Measurements from ENCODE around the gene ADK. TPM values are rescaled to one million over a fixed set of nuclear protein-coding genes. Genes with fewer than 3 reads are reported as not detected.

The ADK gene
- total RNA-seq, 1 experiment from 2014 or later, result 26.8 TPM

DNA sequence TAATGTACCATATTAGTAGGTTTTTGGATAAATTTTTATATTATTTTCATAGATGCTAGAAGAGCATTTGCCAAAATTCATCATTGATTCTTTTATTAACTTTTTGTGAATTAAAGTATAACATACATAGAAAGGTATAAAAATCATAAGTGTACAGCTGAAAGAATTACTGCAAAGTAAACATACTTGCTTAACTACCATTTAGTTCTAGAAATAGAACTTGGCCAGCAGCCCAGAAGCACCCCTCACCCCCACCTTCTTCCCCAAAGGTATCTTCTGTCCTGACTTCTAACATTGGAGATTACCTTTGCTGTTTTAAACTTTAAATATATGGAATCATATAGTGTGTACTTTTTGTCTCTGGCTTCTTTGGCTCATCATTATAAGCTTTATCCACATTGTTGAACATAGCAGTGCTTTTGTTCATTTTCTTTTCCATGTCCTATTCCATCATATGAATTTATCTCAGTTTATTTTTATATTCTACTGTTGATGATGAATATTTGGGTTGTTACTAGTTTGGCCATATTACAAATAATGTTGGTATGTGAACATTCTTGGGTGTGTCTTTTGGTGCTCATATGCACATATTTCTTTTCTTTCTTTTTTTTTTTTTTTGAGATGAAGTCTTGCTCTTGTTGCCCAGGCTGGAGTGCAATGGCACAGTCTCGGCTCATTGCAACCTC, 142.8 kb downstream of the ADK start:
- no peaks in the 10 kb centered on the region for H3K79me2 ChIP-seq (ENCODE audit: insufficient read depth, low read length)
- H3K27ac ChIP-seq (ENCODE audit: insufficient read length, low read depth, low read length), result no peak overlapping the region
- no peaks in the 10 kb centered on the region for H4K20me1 ChIP-seq (ENCODE audit: control insufficient read depth, insufficient read depth, insufficient read length)
- H2BK120ac ChIP-seq (ENCODE audit: low read depth, low read length, poor library complexity, severe bottlenecking), result no peak overlapping the region
- Mint-ChIP-seq H3K27me3 (ENCODE audit: low read depth) (no peaks in the 10 kb centered on the region), H3K4me1 (peaks cover 8 to 13% of the 10 kb centered on the region in 2 experiments), H3K36me3 (ENCODE audit: insufficient read depth in 1 of 3, low read depth in 3 of 3) (peaks cover 0 to 2% (median 0%) of the 10 kb centered on the region in 3 experiments; a peak in 2 of 7 replicates), H3K4me3 (no peak overlapping the region), H3K27ac (no peak overlapping the region), H3K9me3 (no peaks in the 10 kb centered on the region; a peak in 1 of 5 replicates)
- no peak overlapping the region for H2BK15ac ChIP-seq (ENCODE audit: low read depth, low read length)
- H4K5ac ChIP-seq (ENCODE audit: insufficient read length, low read depth, low read length), result no peak overlapping the region
- H4K91ac ChIP-seq (ENCODE audit: insufficient read length, low read depth, low read length), result no peak overlapping the region
- H3K4me1 ChIP-seq (ENCODE audit: insufficient read depth, low read length), result no peaks in the 10 kb centered on the region
- TF ChIP-seq, protein P1, sequence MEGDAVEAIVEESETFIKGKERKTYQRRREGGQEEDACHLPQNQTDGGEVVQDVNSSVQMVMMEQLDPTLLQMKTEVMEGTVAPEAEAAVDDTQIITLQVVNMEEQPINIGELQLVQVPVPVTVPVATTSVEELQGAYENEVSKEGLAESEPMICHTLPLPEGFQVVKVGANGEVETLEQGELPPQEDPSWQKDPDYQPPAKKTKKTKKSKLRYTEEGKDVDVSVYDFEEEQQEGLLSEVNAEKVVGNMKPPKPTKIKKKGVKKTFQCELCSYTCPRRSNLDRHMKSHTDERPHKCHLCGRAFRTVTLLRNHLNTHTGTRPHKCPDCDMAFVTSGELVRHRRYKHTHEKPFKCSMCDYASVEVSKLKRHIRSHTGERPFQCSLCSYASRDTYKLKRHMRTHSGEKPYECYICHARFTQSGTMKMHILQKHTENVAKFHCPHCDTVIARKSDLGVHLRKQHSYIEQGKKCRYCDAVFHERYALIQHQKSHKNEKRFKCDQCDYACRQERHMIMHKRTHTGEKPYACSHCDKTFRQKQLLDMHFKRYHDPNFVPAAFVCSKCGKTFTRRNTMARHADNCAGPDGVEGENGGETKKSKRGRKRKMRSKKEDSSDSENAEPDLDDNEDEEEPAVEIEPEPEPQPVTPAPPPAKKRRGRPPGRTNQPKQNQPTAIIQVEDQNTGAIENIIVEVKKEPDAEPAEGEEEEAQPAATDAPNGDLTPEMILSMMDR (conservative IDR thresholded peaks at IDR 0.05), result no peak
- H3K9me3 ChIP-seq (ENCODE audit: control insufficient read depth, low read depth, low read length), result no peaks in the 10 kb centered on the region
- H3K56ac ChIP-seq (ENCODE audit: insufficient read length, low read depth, low read length), result no peak overlapping the region
- H3T11ph ChIP-seq (ENCODE audit: low read length), result no peak overlapping the region
- no peak overlapping the region for H2AK5ac ChIP-seq (ENCODE audit: insufficient read length, low read length)
- no peak overlapping the region for H3K23ac ChIP-seq (ENCODE audit: insufficient read length, low read depth, low read length)
- no peak overlapping the region for H3K14ac ChIP-seq (ENCODE audit: insufficient read depth, low read length)
- H3K4ac ChIP-seq (ENCODE audit: low read depth, low read length), result no peak overlapping the region
- no peaks in the 10 kb centered on the region for H3K23me2 ChIP-seq (ENCODE audit: insufficient read length, low read depth, low read length, poor library complexity, severe bottlenecking)
- H3K79me1 ChIP-seq (ENCODE audit: insufficient read depth, low read depth, low read length, poor library complexity, severe bottlenecking), result no peaks in the 10 kb centered on the region
- no peaks in the 10 kb centered on the region for H3K27me3 ChIP-seq (ENCODE audit: insufficient read depth, low read length)
- H3K4me2 ChIP-seq (ENCODE audit: insufficient read depth, insufficient read length, low read length), result no peak overlapping the region
- H2AFZ ChIP-seq (ENCODE audit: low read length), result no peak overlapping the region
- no peak overlapping the region for H4K8ac ChIP-seq (replicated peaks; ENCODE audit: insufficient read length, low read depth, low read length)
- H2BK5ac ChIP-seq (ENCODE audit: insufficient read length, low read length), result no peak overlapping the region
- H2BK12ac ChIP-seq (ENCODE audit: insufficient read length, low read depth, low read length), result no peak overlapping the region
- no peak overlapping the region for H3K18ac ChIP-seq (ENCODE audit: insufficient read length, low read depth, low read length)
- no peak overlapping the region for H3K9ac ChIP-seq (ENCODE audit: extremely low read depth, insufficient read length, low read length)
- no peak overlapping the region for H2BK20ac ChIP-seq (ENCODE audit: low read depth, low read length, poor library complexity, severe bottlenecking)
- WGBS (ENCODE audit: extremely low coverage, insufficient read length, low lambda C conversion rate), result no CpG with 5 or more reads among the region's 1 CpG
- no peak for DNase-seq
